ENCODE results near the gene NNMT.

Gene NNMT

GRCh38 chr11:114260483-114260882, 35.7 kb upstream of the NNMT start:
- Histone ChIP-seq H3K4me1 (peaks cover 6 to 30% (median 18%) of the 10 kb centered on the region in 10 experiments; a peak in 16 of 20 replicates), H3K36me3 (no peaks in the 10 kb centered on the region), H3K4me3 (no peak overlapping the region), H4K20me1 (peaks cover 0 to 37% (median 0%) of the 10 kb centered on the region in 11 experiments; a peak in 6 of 22 replicates), H3K27me3 (no peaks in the 10 kb centered on the region), H3K9me3 (replicated peaks in 1 of 11) (no peaks in the 10 kb centered on the region), H3K9ac (no peak overlapping the region), H3K27ac (no peak overlapping the region), H3K4me2 (no peak overlapping the region)
- TF ChIP-seq Cebpa-rat (IDR thresholded peaks at IDR 0.05): no peak

GRCh38 chr11:114261791-114262190, 34.4 kb upstream of the NNMT start:
- no peaks in the 10 kb centered on the region for H3K36me3 ChIP-seq
- no peak overlapping the region for H3K4me3 ChIP-seq

GRCh38 chr11:114262681-114263512, 33.3 kb upstream of the NNMT start:
- Histone ChIP-seq H3K27ac (no peak overlapping the region), H4K20me1 (peaks cover 0 to 32% (median 0%) of the 10 kb centered on the region in 11 experiments; a peak in 6 of 22 replicates), H3K4me2 (no peak overlapping the region), H3K9me3 (replicated peaks in 1 of 11) (no peaks in the 10 kb centered on the region), H3K4me3 (no peak overlapping the region), H3K27me3 (no peaks in the 10 kb centered on the region), H3K36me3 (no peaks in the 10 kb centered on the region), H3K9ac (no peak overlapping the region), H3K4me1 (peaks cover 6 to 23% (median 17%) of the 10 kb centered on the region in 10 experiments; a peak in 16 of 20 replicates)
- no peak for TF ChIP-seq Cebpa-rat (IDR thresholded peaks at IDR 0.05)

More at GRCh38 chr11:114261791-114262190, 34.4 kb upstream of the NNMT start:
- Histone ChIP-seq H3K4me1 (peaks cover 6 to 29% (median 18%) of the 10 kb centered on the region in 10 experiments; a peak in 16 of 20 replicates), H3K9ac (no peak overlapping the region), H3K4me2 (no peak overlapping the region), H4K20me1 (peaks cover 0 to 37% (median 0%) of the 10 kb centered on the region in 11 experiments; a peak in 6 of 22 replicates), H3K27ac (no peak overlapping the region), H3K9me3 (replicated peaks in 1 of 11) (no peaks in the 10 kb centered on the region), H3K27me3 (no peaks in the 10 kb centered on the region)
- TF ChIP-seq Cebpa-rat (IDR thresholded peaks at IDR 0.05): no peak

- no peaks in the 10 kb centered on the region for H3K27me3 ChIP-seq
- no peak for TF ChIP-seq Cebpa-rat (IDR thresholded peaks at IDR 0.05)
- H4K20me1 ChIP-seq: peaks cover 0 to 24% (median 0%) of the 10 kb centered on the region in 11 experiments; a peak in 6 of 22 replicates
- no peak overlapping the region for H3K4me2 ChIP-seq
- H3K27ac ChIP-seq: no peak overlapping the region
- H3K4me1 ChIP-seq: peaks cover 6 to 15% (median 11%) of the 10 kb centered on the region in 10 experiments; a peak in 16 of 20 replicates
- no peak overlapping the region for H3K4me3 ChIP-seq
- no peak overlapping the region for H3K9ac ChIP-seq
- no peaks in the 10 kb centered on the region for H3K36me3 ChIP-seq
- no peaks in the 10 kb centered on the region for H3K9me3 ChIP-seq (replicated peaks in 1 of 11)
These were observed 32.6 kb upstream of the NNMT start for GRCh38 chr11:114263513-114264170.

- Histone ChIP-seq H3K9me3 (replicated peaks in 1 of 11) (no peaks in the 10 kb centered on the region), H3K36me3 (no peaks in the 10 kb centered on the region), H4K20me1 (peaks cover 0 to 21% (median 0%) of the 10 kb centered on the region in 11 experiments; a peak in 6 of 22 replicates)
These were observed 31.8 kb upstream of the NNMT start for GRCh38 chr11:114264381-114264780.

GRCh38 chr11:114265122-114265878, 30.9 kb upstream of the NNMT start:
- Histone ChIP-seq H3K27me3 (no peaks in the 10 kb centered on the region), H3K9ac (no peak overlapping the region), H3K4me1 (no peaks in the 10 kb centered on the region; a peak in 1 of 20 replicates), H3K9me3 (replicated peaks in 1 of 11) (no peaks in the 10 kb centered on the region), H3K36me3 (no peaks in the 10 kb centered on the region), H3K27ac (no peak overlapping the region), H3K4me2 (no peak overlapping the region), H4K20me1 (peaks cover 0 to 14% (median 0%) of the 10 kb centered on the region in 11 experiments; a peak in 6 of 22 replicates), H3K4me3 (no peak overlapping the region)
- TF ChIP-seq Cebpa-rat (IDR thresholded peaks at IDR 0.05): peak in 1 of 11 experiments; percentile 65; a peak in 1 of 22 replicates

More at GRCh38 chr11:114264381-114264780, 31.8 kb upstream of the NNMT start:
- H3K9ac ChIP-seq: no peak overlapping the region
- no peak overlapping the region for H3K4me3 ChIP-seq
- H3K4me2 ChIP-seq: no peak overlapping the region
- H3K27me3 ChIP-seq: no peaks in the 10 kb centered on the region
- TF ChIP-seq Cebpa-rat (IDR thresholded peaks at IDR 0.05): no peak
- peaks cover 0 to 8% (median 4%) of the 10 kb centered on the region in 10 experiments; a peak in 13 of 20 replicates for H3K4me1 ChIP-seq
- H3K27ac ChIP-seq: no peak overlapping the region

GRCh38 chr11:114269498-114269897, 26.7 kb upstream of the NNMT start:
- Histone ChIP-seq H4K20me1 (no peaks in the 10 kb centered on the region; a peak in 2 of 22 replicates), H3K27ac (no peak overlapping the region), H3K4me1 (no peaks in the 10 kb centered on the region), H3K4me3 (no peak overlapping the region), H3K36me3 (no peaks in the 10 kb centered on the region), H3K27me3 (no peaks in the 10 kb centered on the region), H3K9me3 (replicated peaks in 1 of 11) (no peaks in the 10 kb centered on the region), H3K4me2 (no peak overlapping the region), H3K9ac (no peak overlapping the region)
- no peak for TF ChIP-seq Cebpa-rat (IDR thresholded peaks at IDR 0.05)

- H4K20me1 ChIP-seq: no peaks in the 10 kb centered on the region; a peak in 1 of 22 replicates
- H3K27ac ChIP-seq: no peak overlapping the region
- H3K4me2 ChIP-seq: no peak overlapping the region
- H3K36me3 ChIP-seq: no peaks in the 10 kb centered on the region
- H3K4me1 ChIP-seq: no peaks in the 10 kb centered on the region
- H3K9ac ChIP-seq: no peak overlapping the region
- no peak overlapping the region for H3K4me3 ChIP-seq
- no peaks in the 10 kb centered on the region for H3K9me3 ChIP-seq (replicated peaks in 1 of 11)
- no peak for TF ChIP-seq Cebpa-rat (IDR thresholded peaks at IDR 0.05)
- H3K27me3 ChIP-seq: no peaks in the 10 kb centered on the region
These were observed 25.5 kb upstream of the NNMT start for GRCh38 chr11:114270531-114271270.
